GM21528 (cell line): ENCODE measurements around the gene PKM.

ENCODE experiments used
- ATAC-seq: cut with Tn5 transposase; IDR thresholded peaks from one replicate; pipeline ENCODE4 v1.9.1; 2021; ENCODE audit warnings: mild to moderate bottlenecking, moderate library complexity; ENCODE audit not compliant: unreplicated experiment, low FRiP score

Gene PKM

GRCh38 chr15:72202302-72202701 is 28.7 kb downstream of the PKM start:
- no peak for ATAC-seq

DNA sequence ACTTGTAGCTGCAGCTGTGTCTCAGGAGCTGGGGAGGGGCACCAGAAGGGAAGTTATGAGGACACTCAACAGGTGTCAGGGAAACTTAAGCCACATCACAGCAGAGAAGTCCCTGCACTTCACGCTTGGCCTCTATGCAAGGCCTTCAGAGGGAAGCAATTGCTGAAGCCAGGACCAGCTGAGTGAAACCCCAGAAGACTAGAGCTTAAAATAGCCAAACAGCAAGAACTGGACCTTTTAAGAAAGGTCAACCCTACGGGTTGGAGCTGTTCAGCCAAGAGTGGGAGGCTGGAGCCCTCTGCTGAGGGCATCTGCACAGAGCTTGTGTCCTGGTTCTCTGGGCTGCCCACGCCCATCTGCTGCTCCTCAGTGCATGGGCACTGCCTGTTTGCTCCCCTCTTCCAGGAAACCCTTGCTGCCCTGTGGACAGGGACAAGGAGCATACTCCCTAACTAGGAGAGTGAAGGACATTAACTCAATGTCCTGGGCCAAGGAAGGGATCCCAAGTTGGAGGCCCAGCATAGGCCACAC is 29.5 kb downstream of the PKM start:
- no peak for ATAC-seq

DNA sequence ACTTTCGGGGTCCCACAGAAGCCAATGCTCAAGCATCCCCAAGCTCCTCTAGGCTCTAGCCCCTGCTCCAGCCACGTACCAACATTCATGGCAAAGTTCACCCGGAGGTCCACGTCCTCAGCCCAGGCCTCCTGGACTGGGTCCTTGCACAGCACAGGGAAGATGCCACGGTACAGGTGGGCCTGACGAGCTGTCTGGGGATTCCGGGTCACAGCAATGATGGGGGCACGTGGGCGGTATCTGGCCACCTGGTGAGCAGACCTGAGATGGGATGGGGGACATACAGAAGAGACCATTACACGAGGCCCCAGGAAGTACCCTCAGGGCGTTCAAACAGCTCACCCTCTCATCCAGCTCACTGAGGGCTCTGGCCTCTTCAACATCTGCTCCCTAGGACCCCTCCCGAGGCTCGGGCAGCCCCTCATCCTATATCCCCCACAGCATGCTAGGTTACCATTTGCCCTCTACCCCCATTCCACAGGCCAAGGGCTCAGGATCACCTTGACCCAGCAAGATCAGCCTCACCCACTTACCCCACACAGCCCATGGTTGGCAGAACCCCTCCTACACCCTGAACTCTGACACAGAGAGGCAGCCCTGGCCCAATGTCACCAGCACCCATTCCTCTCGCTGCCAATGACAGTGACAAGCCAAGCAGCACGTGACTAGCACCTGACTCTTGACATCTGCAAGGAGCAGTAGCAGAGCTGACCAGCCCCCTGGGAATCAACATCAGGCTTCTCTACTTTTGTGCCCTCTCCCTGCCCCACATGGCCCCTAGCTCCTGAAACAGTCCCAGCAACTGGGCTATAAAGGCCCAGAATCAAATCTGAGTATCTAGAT is 30.4 kb downstream of the PKM start:
- no peak for ATAC-seq

DNA sequence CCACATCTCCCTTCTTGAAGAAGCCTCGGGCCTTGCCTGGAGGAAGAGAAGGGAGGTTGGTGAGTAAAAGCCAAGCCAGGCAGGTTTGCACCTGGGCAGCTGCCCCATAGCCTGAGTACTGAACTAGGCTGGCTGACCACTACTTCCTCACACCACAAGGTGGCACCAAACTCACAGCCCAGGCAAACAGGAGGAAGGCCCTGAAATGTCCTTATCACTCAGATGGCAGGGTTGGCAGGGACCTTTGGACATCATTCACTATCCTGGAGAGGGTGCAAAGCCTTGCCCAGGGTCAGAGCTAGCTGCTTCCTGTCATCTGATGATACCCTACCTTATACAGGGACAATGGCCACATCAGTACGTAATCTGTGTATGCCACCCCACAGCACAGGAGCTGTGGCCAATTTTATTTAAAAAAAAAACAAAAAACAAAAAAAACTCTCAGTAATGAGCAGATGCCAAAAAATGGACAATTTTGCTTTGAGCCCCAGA is 31.2 kb downstream of the PKM start:
- ATAC-seq, result no peak

DNA sequence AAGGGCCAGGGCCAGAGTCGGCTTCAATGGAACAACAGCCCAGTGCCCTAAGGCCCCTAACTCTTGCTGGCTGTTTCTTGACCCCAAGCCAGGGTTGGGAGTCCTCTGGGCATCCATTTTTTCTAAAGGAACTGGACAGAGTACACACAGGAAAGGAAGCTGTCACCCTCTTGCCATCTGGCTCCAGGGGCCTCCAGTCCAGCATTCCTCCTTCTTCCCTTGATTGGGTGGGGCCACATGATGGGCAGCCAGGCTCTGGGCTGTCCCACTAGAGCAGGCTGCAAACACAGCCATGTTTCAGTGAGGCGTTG is 31.8 kb downstream of the PKM start:
- ATAC-seq, result no peak

DNA sequence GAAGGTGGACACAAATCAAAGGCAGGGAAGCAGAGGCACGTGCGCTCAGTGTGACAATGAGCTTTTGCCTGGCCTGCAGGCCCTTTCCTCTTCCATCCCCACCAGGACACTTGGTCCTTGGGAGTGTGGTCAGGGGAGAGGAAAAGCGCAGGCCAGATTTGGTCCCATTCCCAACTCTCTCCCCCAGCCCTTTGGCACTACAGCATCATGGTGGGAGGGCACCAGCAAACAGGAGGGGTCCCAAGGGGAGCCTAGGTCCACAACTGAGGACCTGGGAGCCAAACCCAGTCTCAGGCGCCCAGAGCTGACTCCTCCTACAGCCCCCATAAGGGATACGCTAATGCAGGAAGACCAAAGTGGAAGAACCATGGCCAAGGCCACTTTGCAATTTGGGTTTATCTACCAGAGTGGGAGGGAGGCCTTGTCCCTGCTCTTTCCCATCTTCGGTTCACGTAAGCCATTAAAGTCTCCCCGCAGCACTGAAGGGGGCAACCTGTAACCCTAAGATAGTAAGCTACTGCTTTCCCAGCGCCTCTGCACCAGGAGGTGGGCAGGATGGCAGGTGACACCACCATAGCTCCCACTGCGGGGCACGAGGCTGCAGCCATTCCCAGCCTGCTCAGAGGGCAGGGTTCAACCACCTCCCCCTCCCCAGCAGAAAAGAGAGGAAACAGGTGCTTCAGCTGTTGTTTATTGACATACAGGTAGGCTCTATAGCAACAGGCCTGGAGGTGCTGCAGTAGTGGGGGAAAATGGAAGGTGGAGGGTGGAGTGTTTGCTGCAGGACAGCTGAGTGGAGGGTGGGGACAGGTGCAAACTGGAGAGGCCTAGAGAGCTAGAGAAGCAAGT is 32.4 kb downstream of the PKM start:
- no peak for ATAC-seq

- peak; percentile 48 for ATAC-seq
These were observed 33.3 kb downstream of the PKM start, which contains the start of gene GRAMD2A for GRCh38 chr15:72197460-72198355. Gene GRAMD2A (minus strand): TSS chr15:72197787.

DNA sequence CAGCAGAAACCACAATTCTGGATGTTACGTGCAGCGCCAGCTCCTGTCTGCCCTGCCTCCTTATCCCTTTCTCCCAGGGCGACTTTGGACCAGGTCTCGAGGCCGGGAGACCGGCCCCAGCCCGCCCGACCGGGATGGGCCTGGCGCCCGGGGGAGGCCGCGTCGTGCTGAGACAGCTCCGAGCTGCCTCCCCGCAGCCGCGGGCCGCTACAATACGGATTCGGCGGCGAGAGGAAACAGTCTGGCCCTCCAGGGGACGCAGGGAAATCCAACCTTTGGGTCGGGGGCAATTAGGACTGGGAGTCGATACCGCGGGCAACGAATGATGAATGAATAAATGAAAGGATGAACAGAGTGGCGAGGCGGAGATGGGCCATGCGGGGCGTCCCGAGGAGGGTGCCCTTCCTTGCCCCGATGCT is 33.9 kb downstream of the PKM start:
- ATAC-seq, result no peak

DNA sequence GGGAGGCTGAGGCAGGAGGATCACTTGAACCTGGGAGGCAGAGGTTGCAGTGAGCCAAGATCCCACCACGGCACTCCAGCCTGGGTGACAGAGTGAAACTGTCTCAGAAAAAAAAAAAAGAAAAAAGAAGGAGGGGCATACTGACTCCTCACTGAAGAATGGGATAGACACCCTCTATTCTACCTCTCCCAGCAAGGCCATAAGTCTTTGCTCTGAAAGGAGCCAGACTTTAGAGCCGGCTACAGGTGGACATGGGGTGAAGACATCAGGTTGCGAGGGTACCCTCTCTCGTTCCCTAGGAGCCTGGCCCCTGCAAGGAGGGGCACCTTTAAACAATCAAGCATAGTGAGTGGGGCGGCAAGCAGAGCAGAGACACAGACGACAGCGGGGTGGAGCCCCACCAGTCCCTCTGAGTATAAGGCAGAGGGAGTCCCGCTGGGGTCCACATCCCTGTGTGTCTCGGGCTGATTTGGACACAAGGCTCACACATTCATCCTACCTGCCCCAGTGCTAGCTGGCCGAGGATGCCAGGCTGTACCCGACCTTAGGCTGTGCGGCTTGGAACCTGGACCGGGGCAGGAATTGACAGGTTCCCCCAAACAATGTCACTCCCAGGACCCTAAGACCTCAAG is 34.5 kb downstream of the PKM start:
- no peak for ATAC-seq

- no peak for ATAC-seq
These were observed 35.9 kb downstream of the PKM start for GRCh38 chr15:72195101-72195511.

GRCh38 chr15:72193836-72194396 is 37.1 kb downstream of the PKM start:
- ATAC-seq, result no peak

- ATAC-seq, result no peak
These were observed 38.6 kb downstream of the PKM start for GRCh38 chr15:72192416-72192815.

GRCh38 chr15:72189250-72189902 is 41.6 kb downstream of the PKM start:
- no peak for ATAC-seq

- no peak for ATAC-seq
These were observed 46.7 kb downstream of the PKM start for GRCh38 chr15:72184165-72184811.

DNA sequence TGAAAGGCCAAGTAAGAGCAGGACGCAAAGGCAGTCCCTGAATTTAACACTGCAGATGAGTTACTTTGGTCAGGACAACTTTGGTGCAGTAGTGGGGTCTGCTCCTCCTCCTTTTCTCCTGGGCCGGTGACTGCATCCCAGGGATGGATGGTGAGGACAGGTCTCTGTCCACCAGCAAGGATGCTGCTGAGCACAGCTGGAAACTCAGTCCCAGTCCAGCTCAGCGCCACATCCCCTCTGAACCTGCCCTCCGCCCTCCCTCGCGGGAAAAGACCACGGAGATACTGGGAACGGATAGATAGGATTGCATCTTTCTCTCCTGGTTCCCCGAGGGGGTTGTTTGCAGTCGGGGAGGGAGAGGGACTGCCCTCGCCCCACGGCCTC is 47.2 kb downstream of the PKM start:
- no peak for ATAC-seq

DNA sequence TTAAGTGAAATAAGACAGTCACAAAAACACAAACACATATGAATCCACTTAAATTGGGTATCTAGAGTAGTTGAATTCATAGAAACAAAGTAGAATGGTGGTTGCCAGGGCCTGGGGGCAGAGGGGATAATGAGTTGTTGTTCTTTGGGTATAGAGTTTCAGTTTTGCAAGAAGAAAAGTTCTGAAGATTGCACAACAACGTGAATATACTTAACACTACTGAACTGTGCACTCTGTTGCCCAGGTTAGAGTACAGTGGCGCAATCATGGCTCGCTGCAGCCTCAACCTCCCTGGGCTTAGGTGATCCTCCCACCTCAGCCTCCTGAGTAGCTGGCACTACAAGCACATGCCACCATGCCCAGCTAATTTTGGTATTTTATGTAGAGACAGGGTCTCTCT is 48.3 kb downstream of the PKM start:
- ATAC-seq, result no peak

DNA sequence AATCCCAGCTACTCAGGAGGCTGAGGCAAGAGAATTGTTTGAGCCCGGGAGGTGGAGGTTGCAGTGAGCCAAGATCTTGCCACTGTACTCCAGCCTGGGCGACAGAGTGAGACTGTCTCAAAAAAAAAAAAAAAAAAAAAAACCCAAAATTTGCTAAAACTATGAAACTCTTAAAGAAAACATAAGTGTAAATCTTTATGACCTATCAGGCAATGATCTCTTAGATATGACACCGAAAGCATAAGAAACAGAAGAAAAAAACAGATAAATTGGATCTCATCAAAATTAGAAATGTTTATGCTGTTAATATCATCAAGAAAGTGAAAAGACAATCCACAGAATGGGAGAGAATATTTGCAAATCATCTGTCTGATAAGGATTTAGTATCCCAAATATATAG is 48.7 kb downstream of the PKM start:
- ATAC-seq, result no peak

- ATAC-seq, result no peak
These were observed 50.1 kb downstream of the PKM start for GRCh38 chr15:72180761-72181324.
